GM12892 (cell line): Measurements from ENCODE around the gene APCDD1.

ENCODE experiments used
- POLR2A ChIP-seq: IDR thresholded peaks from 2 replicates; pipeline ENCODE4 v1.6.1; 2011; ENCODE audit warnings: low read depth, low read length, control low read depth
- TAF1 ChIP-seq: IDR thresholded peaks from 2 replicates; pipeline ENCODE4 v1.6.1; 2011; ENCODE audit warnings: low read depth, mild to moderate bottlenecking, control low read depth, low read length, borderline replicate concordance

DNA sequence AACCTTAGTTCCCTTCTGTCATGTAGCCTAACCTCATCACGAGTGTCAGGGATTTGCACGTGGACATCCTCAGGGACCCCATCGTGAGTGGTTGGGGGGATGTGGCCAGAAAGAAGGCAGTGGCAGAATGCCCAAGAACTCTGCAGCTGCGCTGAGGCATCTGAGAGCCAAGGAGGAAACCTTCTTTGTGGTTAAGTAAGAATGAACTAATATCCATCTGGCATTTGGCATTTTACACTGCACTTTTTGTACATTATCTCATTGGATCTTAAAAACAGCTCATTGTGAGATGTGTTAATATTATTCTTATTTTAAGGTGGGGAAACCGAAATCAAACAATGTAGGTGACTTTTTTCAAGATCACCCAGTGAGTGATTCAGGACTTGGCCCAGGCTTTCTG, 32.6 kb upstream of the APCDD1 start:
- TF ChIP-seq POLR2A (no peak), TAF1 (no peak)
